Astrocyte (in vitro differentiated cells and primary cell): ENCODE results near the gene BCL7B.

Experiments used
- CTCF ChIP-seq: IDR thresholded peaks from 2 replicates; pipeline ENCODE4 v1.5.1; 2011; ENCODE audit warnings: low read depth, mild to moderate bottlenecking, inconsistent platforms, low read length, moderate library complexity; ENCODE audit not compliant: insufficient read depth
- EZH2 ChIP-seq: IDR thresholded peaks from 2 replicates; pipeline ENCODE4 v1.6.1; 2012; ENCODE audit warnings: mild to moderate bottlenecking, low read length, inconsistent platforms; ENCODE audit not compliant: insufficient read depth

- no peak for TF ChIP-seq CTCF
- TF ChIP-seq EZH2 = no peak
Observed at GRCh38 chr7:73519867-73520672, 37.4 kb downstream of the BCL7B start.
